OCI-LY3 (cell line): ENCODE data around the gene COLEC11.

Experiments used
- EZH2phosphoT487 ChIP-seq: fragments of 200-600 bp; shearing (Covaris generic); IDR thresholded peaks from 2 replicates; pipeline ENCODE4 v1.6.1; 2018; ENCODE audit warnings: antibody characterized with exemption, mixed run types, low read depth
- TF ChIP-seq, protein P1 (sequence below): fragments of 200-600, 300-600 bp; sonication (generic); IDR thresholded peaks from 2 replicates; pipeline ENCODE4 v1.5.1; 2014; ENCODE audit warnings: antibody characterized with exemption, low read length, low read depth

DNA sequence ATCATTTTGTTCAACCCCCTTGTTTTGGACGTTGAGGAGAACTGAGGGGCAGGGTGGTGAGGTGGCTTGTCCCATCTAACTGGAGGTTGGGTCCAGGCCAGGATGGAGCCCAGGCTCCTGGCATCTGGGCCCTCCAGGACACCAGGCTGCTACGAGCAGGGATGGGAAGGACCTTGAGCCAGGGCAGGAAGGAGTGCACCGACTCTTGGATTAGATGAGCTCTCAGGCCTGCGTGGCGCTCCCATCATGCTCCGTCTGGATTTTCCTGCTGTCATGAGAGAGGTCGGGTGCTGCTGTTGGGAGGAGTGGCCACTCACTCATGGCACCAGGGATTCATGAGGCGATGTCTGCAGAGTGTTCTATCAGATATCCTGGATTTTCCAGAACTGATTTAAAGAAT lies 44.7 kb downstream of the COLEC11 start:
- TF ChIP-seq, protein P1, sequence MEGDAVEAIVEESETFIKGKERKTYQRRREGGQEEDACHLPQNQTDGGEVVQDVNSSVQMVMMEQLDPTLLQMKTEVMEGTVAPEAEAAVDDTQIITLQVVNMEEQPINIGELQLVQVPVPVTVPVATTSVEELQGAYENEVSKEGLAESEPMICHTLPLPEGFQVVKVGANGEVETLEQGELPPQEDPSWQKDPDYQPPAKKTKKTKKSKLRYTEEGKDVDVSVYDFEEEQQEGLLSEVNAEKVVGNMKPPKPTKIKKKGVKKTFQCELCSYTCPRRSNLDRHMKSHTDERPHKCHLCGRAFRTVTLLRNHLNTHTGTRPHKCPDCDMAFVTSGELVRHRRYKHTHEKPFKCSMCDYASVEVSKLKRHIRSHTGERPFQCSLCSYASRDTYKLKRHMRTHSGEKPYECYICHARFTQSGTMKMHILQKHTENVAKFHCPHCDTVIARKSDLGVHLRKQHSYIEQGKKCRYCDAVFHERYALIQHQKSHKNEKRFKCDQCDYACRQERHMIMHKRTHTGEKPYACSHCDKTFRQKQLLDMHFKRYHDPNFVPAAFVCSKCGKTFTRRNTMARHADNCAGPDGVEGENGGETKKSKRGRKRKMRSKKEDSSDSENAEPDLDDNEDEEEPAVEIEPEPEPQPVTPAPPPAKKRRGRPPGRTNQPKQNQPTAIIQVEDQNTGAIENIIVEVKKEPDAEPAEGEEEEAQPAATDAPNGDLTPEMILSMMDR: no peak
- TF ChIP-seq EZH2phosphoT487: no peak
